GM23338 (cell line): Measurements from ENCODE around the gene SUSD1. TPM values are rescaled to one million over a fixed set of nuclear protein-coding genes. Genes with fewer than 3 reads are reported as not detected.

Experiments
- ATAC-seq: fragments of 200-7000 bp; cut with Tn5 transposase; 3 replicates; pipeline ENCODE4 v1.9.1; 2020
- DNase-seq: peaks from one replicate; pipeline ENCODE4 v3.0.0-alpha.2; 2015; ENCODE audit warnings: low spot score
- H2AFZ ChIP-seq: fragments of 200-600 bp; sonication (generic); 2 replicates; pipeline ENCODE4 v1.8.0; 2016; ENCODE audit warnings: antibody characterized with exemption, mild to moderate bottlenecking, moderate library complexity
- H3F3A ChIP-seq: fragments of 200-600 bp; sonication (generic); replicated peaks from 2 replicates; pipeline ENCODE4 v1.8.0; 2017; ENCODE audit warnings: antibody characterized with exemption, mixed run types, low read depth
- H3K27ac ChIP-seq: fragments of 200-600 bp; sonication (generic); 2 replicates; pipeline ENCODE4 v1.6.1; 2016; ENCODE audit warnings: low read depth
- H3K27me3 ChIP-seq: fragments of 200-600 bp; sonication (generic); 2 replicates; pipeline ENCODE4 v1.8.0; 2016; ENCODE audit warnings: mild to moderate bottlenecking, mixed run types, moderate library complexity; ENCODE audit not compliant: insufficient read depth
- H3K36me3 ChIP-seq: fragments of 200-600 bp; sonication (generic); 2 replicates; pipeline ENCODE4 v1.8.0; 2016; ENCODE audit warnings: mild to moderate bottlenecking; ENCODE audit not compliant: insufficient read depth
- H3K4me1 ChIP-seq: fragments of 200-600 bp; sonication (generic); 2 replicates; pipeline ENCODE4 v1.8.0; 2016; ENCODE audit warnings: mild to moderate bottlenecking, moderate library complexity; ENCODE audit not compliant: insufficient read depth
- H3K4me2 ChIP-seq: fragments of 200-600 bp; sonication (generic); 2 replicates; pipeline ENCODE4 v1.7.1; 2017; ENCODE audit warnings: mixed run types
- H3K4me3 ChIP-seq: fragments of 200-600 bp; sonication (generic); 2 replicates; pipeline ENCODE4 v1.6.1; 2016; ENCODE audit warnings: mixed run types
- H3K79me2 ChIP-seq: fragments of 200-600 bp; sonication (generic); replicated peaks from 2 replicates; pipeline ENCODE4 v1.8.0; 2017; ENCODE audit warnings: mild to moderate bottlenecking; ENCODE audit not compliant: insufficient read depth
- H3K9me2 ChIP-seq: fragments of 200-600 bp; sonication (generic); 2 replicates; pipeline ENCODE4 v1.8.0; 2017; ENCODE audit not compliant: insufficient read depth
- H4K20me1 ChIP-seq: fragments of 200-600 bp; sonication (generic); replicated peaks from 2 replicates; pipeline ENCODE4 v1.8.0; 2017; ENCODE audit warnings: mild to moderate bottlenecking; ENCODE audit not compliant: insufficient read depth
- H3K27ac Mint-ChIP-seq: 2 replicates; pipeline ENCODE4 v1.8.0; 2020; ENCODE audit warnings: inconsistent platforms, mild to moderate bottlenecking, moderate library complexity, mixed read lengths
- H3K27me3 Mint-ChIP-seq: 3 replicates; pipeline ENCODE4 v1.8.0; 2022; ENCODE audit warnings: low read depth, mild to moderate bottlenecking, moderate library complexity, mixed read lengths, inconsistent platforms; ENCODE audit not compliant: insufficient read depth, poor library complexity
- H3K36me3 Mint-ChIP-seq: 3 replicates; pipeline ENCODE4 v1.8.0; 2021; ENCODE audit warnings: low read depth, mild to moderate bottlenecking, inconsistent platforms, moderate library complexity, mixed read lengths
- H3K4me1 Mint-ChIP-seq: 3 replicates; pipeline ENCODE4 v1.8.0; 2020; ENCODE audit warnings: mild to moderate bottlenecking, inconsistent platforms, mixed read lengths
- H3K4me3 Mint-ChIP-seq: 3 replicates; pipeline ENCODE4 v1.8.0; 2021; ENCODE audit warnings: moderate library complexity, mild to moderate bottlenecking, inconsistent platforms, mixed read lengths
- H3K9me3 Mint-ChIP-seq: 3 replicates; pipeline ENCODE4 v1.8.0; 2020; ENCODE audit warnings: moderate library complexity, mild to moderate bottlenecking, inconsistent platforms, mixed read lengths
- CREB1 ChIP-seq: fragments of 250-450 bp; sonication (Bioruptor Pico); IDR thresholded peaks from 2 replicates; pipeline ENCODE4 v1.5.0; 2020; ENCODE audit warnings: low read depth, mild to moderate bottlenecking, moderate library complexity
- CTCF ChIP-seq, 2 experiments: fragments of 200-600 bp in 1 of 2; sonication (generic) in 1 of 2; conservative IDR thresholded peaks; 2 replicates each; pipeline versions ENCODE4 v1.5.1 to v1.6.1; 2016 to 2017; ENCODE audit warnings: antibody characterized with exemption in 2 of 2, low read depth in 2 of 2, mild to moderate bottlenecking in 2 of 2, moderate library complexity in 1 of 2
- ETS1 ChIP-seq: IDR thresholded peaks from 2 replicates; pipeline ENCODE4 v1.6.1; 2016; ENCODE audit warnings: antibody characterized with exemption
- EZH2 ChIP-seq: fragments of 200-600 bp; sonication (generic); IDR thresholded peaks from one replicate; pipeline ENCODE4 v1.8.0; 2017; ENCODE audit warnings: antibody characterized with exemption, mild to moderate bottlenecking, low read depth; ENCODE audit not compliant: unreplicated experiment
- EZH2phosphoT487 ChIP-seq: fragments of 200-600 bp; sonication (generic); IDR thresholded peaks from one replicate; pipeline ENCODE4 v1.8.1; 2018; ENCODE audit warnings: antibody characterized with exemption; ENCODE audit not compliant: unreplicated experiment
- JUNB ChIP-seq: IDR thresholded peaks from one replicate; pipeline ENCODE4 v1.6.1; 2016; ENCODE audit warnings: antibody characterized with exemption; ENCODE audit not compliant: unreplicated experiment
- NANOG ChIP-seq: IDR thresholded peaks from 2 replicates; pipeline ENCODE4 v1.6.1; 2016; ENCODE audit warnings: antibody characterized with exemption, borderline replicate concordance
- POLR2AphosphoS5 ChIP-seq: IDR thresholded peaks from 2 replicates; pipeline ENCODE4 v1.6.1; 2016; ENCODE audit warnings: antibody characterized with exemption, low read depth
- REST ChIP-seq: IDR thresholded peaks from one replicate; pipeline ENCODE4 v1.6.1; 2018; ENCODE audit warnings: antibody characterized with exemption; ENCODE audit not compliant: unreplicated experiment
- STAT1 ChIP-seq: IDR thresholded peaks from one replicate; pipeline ENCODE4 v1.6.1; 2016; ENCODE audit warnings: antibody characterized with exemption; ENCODE audit not compliant: unreplicated experiment
- ZNF114 ChIP-seq: fragments of 250-450 bp; sonication (Bioruptor Pico); IDR thresholded peaks from 2 replicates; pipeline ENCODE4 v1.5.0; 2020; ENCODE audit warnings: mild to moderate bottlenecking, moderate library complexity
- ZNF331 ChIP-seq: fragments of 250-450 bp; sonication (Bioruptor Pico); IDR thresholded peaks from 2 replicates; pipeline ENCODE4 v1.5.0; 2020; ENCODE audit warnings: low read depth, mild to moderate bottlenecking, moderate library complexity
- ZNF462 ChIP-seq: fragments of 250-450 bp; sonication (Bioruptor Pico); IDR thresholded peaks from 2 replicates; pipeline ENCODE4 v1.5.0; 2020; ENCODE audit warnings: mild to moderate bottlenecking, moderate library complexity
- polyA plus RNA-seq: library from polyadenylated mRNA; unstranded; fragments of >200 nt; fragmentation: Nextera tagmentation; extraction: Ambion mirVana; gene quantifications from 2 replicates; pipeline ENCODE4 v1.2.1, GENCODE V29; 2016
- total RNA-seq: library from RNA; depleted of rRNA; stranded (reverse); fragments of >200 nt; shearing (Covaris generic); gene quantifications from 2 replicates; pipeline ENCODE4 v1.2.3, GENCODE V29; 2014

The SUSD1 gene
- total and polyA plus RNA-seq, 2 experiments from 2014 or later = 1.2 to 6.4 TPM

GRCh38 chr9:112032743-112033142 is 142.4 kb downstream of the SUSD1 start:
- H3K27me3 ChIP-seq = no peaks in the 10 kb centered on the region
- H3K4me1 ChIP-seq = peaks cover 12% of the 10 kb centered on the region; the same call in 1 of the 2 replicates
- no peak overlapping the region for H3K4me3 ChIP-seq
- no peaks in the 10 kb centered on the region for H3K79me2 ChIP-seq
- H3K27ac ChIP-seq = no peak overlapping the region
- peaks cover 9% of the 10 kb centered on the region; the same call in 1 of the 2 replicates for H3K9me2 ChIP-seq
- no peaks in the 10 kb centered on the region for H3K36me3 Mint-ChIP-seq
- no peak for DNase-seq
- no peaks in the 10 kb centered on the region for H3K9me3 Mint-ChIP-seq
- no peak overlapping the region for H2AFZ ChIP-seq
- peaks cover 15% of the 10 kb centered on the region for H3K4me1 Mint-ChIP-seq
- H4K20me1 ChIP-seq = no peaks in the 10 kb centered on the region
- H3K27me3 Mint-ChIP-seq = peaks cover 3% of the 10 kb centered on the region
- no peak overlapping the region for H3K27ac Mint-ChIP-seq
- H3F3A ChIP-seq = no peaks in the 10 kb centered on the region
- no peak overlapping the region for H3K4me3 Mint-ChIP-seq
- no peak for TF ChIP-seq STAT1
- no peak for TF ChIP-seq ZNF462 (CRISPR knock-in tag)
- TF ChIP-seq REST = no peak
- no peak for TF ChIP-seq CTCF (conservative IDR thresholded peaks at IDR 0.05; ENCODE audit: low read depth in 2 of 2)
- no peak for TF ChIP-seq ZNF114 (CRISPR knock-in tag)
- TF ChIP-seq EZH2 = no peak
- no peak for TF ChIP-seq ZNF331
- TF ChIP-seq JUNB = no peak
- no peak for TF ChIP-seq EZH2phosphoT487
- TF ChIP-seq ETS1 = no peak
- no peak for TF ChIP-seq POLR2AphosphoS5
- no peak for TF ChIP-seq NANOG
- TF ChIP-seq CREB1 (CRISPR knock-in tag) = no peak
- no peak for ATAC-seq
- no peaks in the 10 kb centered on the region for H3K36me3 ChIP-seq
- no peak overlapping the region for H3K4me2 ChIP-seq
